IMR-90 (cell line): ENCODE measurements around the gene ACTN2. TPM values are rescaled to one million over a fixed set of nuclear protein-coding genes. Genes with fewer than 3 reads are reported as not detected.

Experiments used
- ATAC-seq: fragments of 200-7000 bp; cut with Tn5 transposase; 2 replicates; pipeline ENCODE4 v1.9.1; 2020; ENCODE audit warnings: low read depth, mild to moderate bottlenecking, moderate library complexity
- BruUV-seq: library from RNA; stranded (reverse); fragments of 400-500 nt; replicated peaks from 2 replicates; lab custom pipeline; 2021; lab: Mats Ljungman, UMichigan
- CTCF ChIA-PET: fragments of 300-600 bp; formaldehyde crosslinking; extraction: SDS; loops from one replicate; lab custom pipeline; 2021; ENCODE audit warnings: antibody characterized with exemption; lab: Yijun Ruan, JAX
- POLR2A ChIA-PET: fragments of 300-600 bp; sonication (Branson Sonifier 250); formaldehyde crosslinking; loops from one replicate; lab custom pipeline; 2022; ENCODE audit warnings: antibody characterized with exemption; ENCODE audit not compliant: unreplicated experiment; lab: Charles Lee
- DNase-seq: peaks from one replicate; pipeline ENCODE4 v3.0.0; 2013
- H2AFZ ChIP-seq: replicated peaks from 2 replicates; pipeline ENCODE3; 2013; ENCODE audit warnings: low read length, mild to moderate bottlenecking; ENCODE audit not compliant: poor library complexity
- H2AK5ac ChIP-seq: 2 replicates; pipeline ENCODE4 v1.6.1; 2013; ENCODE audit warnings: low read depth, low read length, inconsistent platforms
- H2AK9ac ChIP-seq: replicated peaks from 2 replicates; pipeline ENCODE3; 2013; ENCODE audit warnings: mild to moderate bottlenecking, low read depth, low read length, moderate library complexity; ENCODE audit not compliant: poor library complexity
- H2BK120ac ChIP-seq: 2 replicates; pipeline ENCODE4 v1.6.1; 2013; ENCODE audit warnings: low read depth, low read length, inconsistent platforms
- H2BK15ac ChIP-seq: 3 replicates; pipeline ENCODE4 v1.6.1; 2013; ENCODE audit warnings: low read depth, low read length, inconsistent platforms
- H2BK20ac ChIP-seq: 2 replicates; pipeline ENCODE4 v1.6.1; 2013; ENCODE audit warnings: low read depth, mild to moderate bottlenecking, inconsistent platforms, low read length, moderate library complexity
- H2BK5ac ChIP-seq: 2 replicates; pipeline ENCODE4 v1.6.1; 2013; ENCODE audit warnings: mild to moderate bottlenecking, low read depth, low read length, inconsistent platforms; ENCODE audit not compliant: poor library complexity, severe bottlenecking
- H3K14ac ChIP-seq: replicated peaks from 2 replicates; pipeline ENCODE4 v1.6.1; 2013; ENCODE audit warnings: low read depth, low read length, inconsistent platforms
- H3K18ac ChIP-seq: 2 replicates; pipeline ENCODE4 v1.6.1; 2013; ENCODE audit warnings: low read depth, low read length, control low read depth
- H3K23ac ChIP-seq: 2 replicates; pipeline ENCODE4 v1.6.1; 2013; ENCODE audit warnings: low read depth, low read length, inconsistent platforms
- H3K27ac ChIP-seq: 2 replicates; pipeline ENCODE4 v1.5.1; 2013; ENCODE audit warnings: mild to moderate bottlenecking, control low read depth, low read length; ENCODE audit not compliant: insufficient read depth
- H3K27me3 ChIP-seq: 2 replicates; pipeline ENCODE4 v1.6.1; 2013; ENCODE audit warnings: low read length; ENCODE audit not compliant: control insufficient read depth, insufficient read depth
- H3K36me3 ChIP-seq: 2 replicates; pipeline ENCODE4 v1.6.1; 2013; ENCODE audit warnings: low read length, mixed read lengths; ENCODE audit not compliant: control insufficient read depth, insufficient read depth
- H3K4ac ChIP-seq: 2 replicates; pipeline ENCODE4 v1.6.1; 2013; ENCODE audit warnings: low read depth, low read length, inconsistent platforms
- H3K4me1 ChIP-seq: 2 replicates; pipeline ENCODE4 v1.6.1; 2013; ENCODE audit warnings: low read length, mixed read lengths; ENCODE audit not compliant: control insufficient read depth, insufficient read depth
- H3K4me2 ChIP-seq: 2 replicates; pipeline ENCODE4 v1.6.1; 2013; ENCODE audit warnings: low read depth, mild to moderate bottlenecking, control low read depth, low read length, moderate library complexity
- H3K4me3 ChIP-seq: 2 replicates; pipeline ENCODE4 v1.5.1; 2013; ENCODE audit warnings: low read depth, mild to moderate bottlenecking, control low read depth, low read length, moderate library complexity; ENCODE audit not compliant: insufficient read depth
- H3K56ac ChIP-seq: 2 replicates; pipeline ENCODE4 v1.6.1; 2013; ENCODE audit warnings: low read length, inconsistent platforms; ENCODE audit not compliant: insufficient read depth; ENCODE audit errors: extremely low read depth
- H3K79me1 ChIP-seq, 2 experiments: 2 replicates each; pipeline ENCODE4 v1.6.1; 2013; ENCODE audit warnings: low read length in 2 of 2, inconsistent platforms in 1 of 2, low read depth in 1 of 2
- H3K9ac ChIP-seq: 2 replicates; pipeline ENCODE4 v1.6.1; 2013; ENCODE audit warnings: low read depth, low read length, control low read depth
- H3K9me1 ChIP-seq: 2 replicates; pipeline ENCODE4 v1.6.1; 2013; ENCODE audit warnings: low read length, inconsistent platforms; ENCODE audit not compliant: insufficient read depth
- H3K9me3 ChIP-seq: 2 replicates; pipeline ENCODE4 v1.6.1; 2013; ENCODE audit warnings: low read length; ENCODE audit not compliant: control insufficient read depth, insufficient read depth
- H4K20me1 ChIP-seq: 2 replicates; pipeline ENCODE4 v1.6.1; 2013; ENCODE audit warnings: low read length, inconsistent platforms; ENCODE audit not compliant: insufficient read depth
- H4K5ac ChIP-seq: 2 replicates; pipeline ENCODE4 v1.6.1; 2013; ENCODE audit warnings: mild to moderate bottlenecking, low read depth, low read length, control low read depth
- H4K8ac ChIP-seq, 2 experiments: 2 replicates each; pipeline ENCODE4 v1.6.1; 2013; ENCODE audit warnings: low read depth in 2 of 2, low read length in 2 of 2, control low read depth in 1 of 2, inconsistent platforms in 1 of 2
- H4K91ac ChIP-seq: 2 replicates; pipeline ENCODE4 v1.6.1; 2013; ENCODE audit warnings: low read depth, low read length, inconsistent platforms; ENCODE audit not compliant: insufficient read depth
- BHLHE40 ChIP-seq: fragments of 150-350 bp; IDR thresholded peaks from 2 replicates; pipeline ENCODE4 v1.6.1; 2016; ENCODE audit warnings: mild to moderate bottlenecking, low read depth, low read length
- CEBPB ChIP-seq: IDR thresholded peaks from 2 replicates; pipeline ENCODE4 v1.6.1; 2012; ENCODE audit warnings: low read depth, low read length, improper control_type of control experiment
- CHD1 ChIP-seq: IDR thresholded peaks from 2 replicates; pipeline ENCODE4 v1.6.1; 2012; ENCODE audit warnings: low read depth, low read length, improper control_type of control experiment
- FOS ChIP-seq: fragments of 150-350 bp; IDR thresholded peaks from 2 replicates; pipeline ENCODE4 v1.6.1; 2016; ENCODE audit warnings: low read depth, low read length
- MAFK ChIP-seq: IDR thresholded peaks from 2 replicates; pipeline ENCODE4 v1.6.1; 2012; ENCODE audit warnings: low read depth, low read length, improper control_type of control experiment
- MAZ ChIP-seq: IDR thresholded peaks from 2 replicates; pipeline ENCODE4 v1.6.1; 2012; ENCODE audit warnings: low read depth, mild to moderate bottlenecking, low read length, improper control_type of control experiment, moderate library complexity, borderline replicate concordance
- MXI1 ChIP-seq: IDR thresholded peaks from 2 replicates; pipeline ENCODE4 v1.6.1; 2012; ENCODE audit warnings: low read depth, mild to moderate bottlenecking, low read length, moderate library complexity, borderline replicate concordance
- NFE2L2 ChIP-seq: fragments of 150-350 bp; IDR thresholded peaks from 2 replicates; pipeline ENCODE4 v1.6.1; 2016; ENCODE audit warnings: low read depth, mild to moderate bottlenecking, low read length
- POLR2A ChIP-seq: IDR thresholded peaks from 2 replicates; pipeline ENCODE4 v1.6.1; 2012; ENCODE audit warnings: mild to moderate bottlenecking, low read depth, low read length
- RAD21 ChIP-seq: IDR thresholded peaks from 2 replicates; pipeline ENCODE4 v1.6.1; 2012; ENCODE audit warnings: low read length, improper control_type of control experiment
- RCOR1 ChIP-seq: IDR thresholded peaks from 2 replicates; pipeline ENCODE4 v1.6.1; 2012; ENCODE audit warnings: mild to moderate bottlenecking, low read length, improper control_type of control experiment; ENCODE audit not compliant: insufficient replicate concordance
- RFX5 ChIP-seq: IDR thresholded peaks from 2 replicates; pipeline ENCODE4 v1.8.0; 2012; ENCODE audit warnings: low read depth, mild to moderate bottlenecking, low read length, moderate library complexity
- SMC3 ChIP-seq: fragments of 150-350 bp; IDR thresholded peaks from 2 replicates; pipeline ENCODE4 v1.6.1; 2016; ENCODE audit warnings: low read depth, mild to moderate bottlenecking, antibody characterized with exemption, low read length, moderate library complexity
- WGBS, 2 experiments: methylation state at CpG; one replicate each; pipeline versions ENCODE4 v1.1.5 to v1.1.7; 2013; ENCODE audit warnings: missing lambda C conversion rate in 2 of 2; ENCODE audit not compliant: insufficient read length in 1 of 2; ENCODE audit errors: extremely low coverage in 2 of 2; 5-methylcytosine and 5-hydroxymethylcytosine counted together
- dilution Hi-C: fragments of 300-500 bp; cut with HindIII; formaldehyde crosslinking; loops from one replicate; pipeline ENCODE4 v1.14.3; 2018; ENCODE audit warnings: low sequenced_read_pairs; ENCODE audit not compliant: unreplicated experiment
- in situ Hi-C: fragments of 300-500 bp; cut with MboI; formaldehyde crosslinking; loops from 3 replicates; pipeline ENCODE4 v1.14.3; 2019; ENCODE audit warnings: low sequenced_read_pairs, inconsistent platforms, mixed read lengths
- intact Hi-C: fragments of 100-400 bp; cut with micrococcal nuclease; formaldehyde crosslinking; loops from 2 replicates; pipeline ENCODE4 v1.10.0; 2022
- polyA plus RNA-seq, 3 experiments: library from polyadenylated mRNA; depleted of rRNA; stranded (reverse); fragments of >200 nt; gene quantifications; 2 replicates each; pipeline ENCODE4 v1.2.3, GENCODE V29; 2012; ENCODE audit warnings: low replicate concordance in 1 of 3
- total RNA-seq: library from RNA; depleted of rRNA; stranded (reverse); fragments of >200 nt; gene quantifications from 2 replicates; pipeline ENCODE4 v1.2.3, GENCODE V29; 2012
- TF ChIP-seq, protein P1 (sequence below): conservative IDR thresholded peaks from 2 replicates; pipeline ENCODE4 v1.5.1; 2012; ENCODE audit warnings: mild to moderate bottlenecking, low read depth, low read length, improper control_type of control experiment
- TF ChIP-seq, protein P2 (sequence below): fragments of 150-350 bp; IDR thresholded peaks from 2 replicates; pipeline ENCODE4 v1.6.1; 2017; ENCODE audit warnings: mild to moderate bottlenecking, antibody characterized with exemption, low read length, low read depth
- TF ChIP-seq, protein P3 (sequence below): fragments of 150-350 bp; IDR thresholded peaks from 2 replicates; pipeline ENCODE4 v1.6.1; 2016; ENCODE audit warnings: low read depth, mild to moderate bottlenecking, low read length, moderate library complexity, borderline replicate concordance

ACTN2 gene
- total and polyA plus RNA-seq, 2 of the 4 experiments (the other 2 are of a cell fraction) = under 0.01 TPM; not detected in 1

DNA sequence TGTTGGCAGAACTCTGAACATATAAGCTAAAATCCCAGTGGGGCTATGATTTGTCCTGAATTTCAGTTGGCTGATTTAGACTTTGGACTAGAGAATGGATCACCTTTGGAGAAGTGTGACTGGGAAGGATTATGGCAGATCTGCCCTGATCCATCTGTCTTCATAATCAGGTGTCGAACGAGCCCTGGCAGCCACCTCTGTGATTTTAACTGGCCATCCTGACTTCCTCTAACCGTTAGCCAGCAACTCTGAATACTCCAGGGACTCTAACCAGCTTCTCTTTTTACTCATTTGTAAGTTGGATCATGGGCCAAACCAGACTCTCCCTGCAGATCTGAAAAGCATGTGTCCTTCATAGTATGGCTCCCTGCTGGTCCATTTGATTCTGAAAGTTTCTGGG lies 32.0 kb downstream of the ACTN2 start:
- 0% methylated on average over 1 of the region's 3 CpGs; no CpG with 5 or more reads in 1 of the 2 experiments for WGBS, 2 experiments
- no peak overlapping the region for H4K91ac ChIP-seq

More for the DNA sequence above, 32.0 kb downstream of the ACTN2 start:
- Histone ChIP-seq H4K8ac (no peak overlapping the region), H3K4me3 (no peak overlapping the region), H3K27me3 (no peaks in the 10 kb centered on the region), H3K4me2 (no peak overlapping the region), H2BK5ac (no peak overlapping the region), H4K20me1 (no peaks in the 10 kb centered on the region), H3K14ac (no peak overlapping the region), H2BK15ac (no peak overlapping the region), H3K9ac (no peak overlapping the region), H2AFZ (no peak overlapping the region), H3K9me3 (peaks cover 3% of the 10 kb centered on the region; the same call in 1 of the 2 replicates), H2BK20ac (no peak overlapping the region), H2AK9ac (no peak overlapping the region), H3K23ac (no peak overlapping the region), H3K18ac (no peak overlapping the region), H3K56ac (no peak overlapping the region), H3K4me1 (no peaks in the 10 kb centered on the region), H3K27ac (no peak overlapping the region), H2BK120ac (no peak overlapping the region), H3K36me3 (no peaks in the 10 kb centered on the region), H2AK5ac (no peak overlapping the region), H4K5ac (no peak overlapping the region), H3K4ac (no peak overlapping the region), H3K9me1 (no peaks in the 10 kb centered on the region), H3K79me1 (no peaks in the 10 kb centered on the region)
- dilution Hi-C loops (no loop called here), in situ Hi-C loops (no loop called here), intact Hi-C loops (no loop called here)
- ChIA-PET CTCF (no interaction called here), POLR2A (no interaction called here)
- DNase-seq (no peak), ATAC-seq (no peak)
- BruUV-seq = no TSS peak
- no peak for TF ChIP-seq MAZ
- no peak for TF ChIP-seq RFX5
- no peak for TF ChIP-seq SMC3
- no peak for TF ChIP-seq FOS
- no peak for TF ChIP-seq BHLHE40
- TF ChIP-seq NFE2L2 = no peak
- TF ChIP-seq, protein P1, sequence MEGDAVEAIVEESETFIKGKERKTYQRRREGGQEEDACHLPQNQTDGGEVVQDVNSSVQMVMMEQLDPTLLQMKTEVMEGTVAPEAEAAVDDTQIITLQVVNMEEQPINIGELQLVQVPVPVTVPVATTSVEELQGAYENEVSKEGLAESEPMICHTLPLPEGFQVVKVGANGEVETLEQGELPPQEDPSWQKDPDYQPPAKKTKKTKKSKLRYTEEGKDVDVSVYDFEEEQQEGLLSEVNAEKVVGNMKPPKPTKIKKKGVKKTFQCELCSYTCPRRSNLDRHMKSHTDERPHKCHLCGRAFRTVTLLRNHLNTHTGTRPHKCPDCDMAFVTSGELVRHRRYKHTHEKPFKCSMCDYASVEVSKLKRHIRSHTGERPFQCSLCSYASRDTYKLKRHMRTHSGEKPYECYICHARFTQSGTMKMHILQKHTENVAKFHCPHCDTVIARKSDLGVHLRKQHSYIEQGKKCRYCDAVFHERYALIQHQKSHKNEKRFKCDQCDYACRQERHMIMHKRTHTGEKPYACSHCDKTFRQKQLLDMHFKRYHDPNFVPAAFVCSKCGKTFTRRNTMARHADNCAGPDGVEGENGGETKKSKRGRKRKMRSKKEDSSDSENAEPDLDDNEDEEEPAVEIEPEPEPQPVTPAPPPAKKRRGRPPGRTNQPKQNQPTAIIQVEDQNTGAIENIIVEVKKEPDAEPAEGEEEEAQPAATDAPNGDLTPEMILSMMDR = no peak
- no peak for TF ChIP-seq MAFK
- TF ChIP-seq RAD21 = no peak
- TF ChIP-seq RCOR1 = no peak
- TF ChIP-seq, protein P2, sequence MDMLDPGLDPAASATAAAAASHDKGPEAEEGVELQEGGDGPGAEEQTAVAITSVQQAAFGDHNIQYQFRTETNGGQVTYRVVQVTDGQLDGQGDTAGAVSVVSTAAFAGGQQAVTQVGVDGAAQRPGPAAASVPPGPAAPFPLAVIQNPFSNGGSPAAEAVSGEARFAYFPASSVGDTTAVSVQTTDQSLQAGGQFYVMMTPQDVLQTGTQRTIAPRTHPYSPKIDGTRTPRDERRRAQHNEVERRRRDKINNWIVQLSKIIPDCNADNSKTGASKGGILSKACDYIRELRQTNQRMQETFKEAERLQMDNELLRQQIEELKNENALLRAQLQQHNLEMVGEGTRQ = no peak
- TF ChIP-seq POLR2A = no peak
- TF ChIP-seq, protein P3, sequence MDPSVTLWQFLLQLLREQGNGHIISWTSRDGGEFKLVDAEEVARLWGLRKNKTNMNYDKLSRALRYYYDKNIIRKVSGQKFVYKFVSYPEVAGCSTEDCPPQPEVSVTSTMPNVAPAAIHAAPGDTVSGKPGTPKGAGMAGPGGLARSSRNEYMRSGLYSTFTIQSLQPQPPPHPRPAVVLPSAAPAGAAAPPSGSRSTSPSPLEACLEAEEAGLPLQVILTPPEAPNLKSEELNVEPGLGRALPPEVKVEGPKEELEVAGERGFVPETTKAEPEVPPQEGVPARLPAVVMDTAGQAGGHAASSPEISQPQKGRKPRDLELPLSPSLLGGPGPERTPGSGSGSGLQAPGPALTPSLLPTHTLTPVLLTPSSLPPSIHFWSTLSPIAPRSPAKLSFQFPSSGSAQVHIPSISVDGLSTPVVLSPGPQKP = no peak
- TF ChIP-seq MXI1 = no peak
- no peak for TF ChIP-seq CEBPB
- no peak for TF ChIP-seq CHD1
